Loucy (cell line): Measurements from ENCODE around the gene CIITA.

ENCODE experiments used
- H2AFZ ChIP-seq: fragments of 200-600 bp; sonication (generic); 2 replicates; pipeline ENCODE4 v1.6.0; 2016; ENCODE audit warnings: antibody characterized with exemption, mild to moderate bottlenecking, low read length, moderate library complexity
- H3F3A ChIP-seq: fragments of 200-600 bp; 2 replicates; pipeline ENCODE4 v1.6.0; 2016; ENCODE audit warnings: antibody characterized with exemption, low read depth, mild to moderate bottlenecking
- H3K27me3 ChIP-seq: fragments of 200-600 bp; sonication (generic); 2 replicates; pipeline ENCODE4 v1.6.1; 2014; ENCODE audit warnings: low read length, mild to moderate bottlenecking; ENCODE audit not compliant: insufficient read depth, poor library complexity, severe bottlenecking
- H3K36me3 ChIP-seq: fragments of 200-600 bp; sonication (generic); 2 replicates; pipeline ENCODE4 v1.6.1; 2016; ENCODE audit warnings: low read length; ENCODE audit not compliant: insufficient read depth
- H3K4me1 ChIP-seq: fragments of 200-600 bp; sonication (generic); 2 replicates; pipeline ENCODE4 v1.5.1; 2014; ENCODE audit warnings: low read length, mild to moderate bottlenecking; ENCODE audit not compliant: insufficient read depth, poor library complexity, severe bottlenecking
- H3K4me2 ChIP-seq: fragments of 200-600 bp; sonication (generic); 2 replicates; pipeline ENCODE4 v1.6.0; 2014; ENCODE audit warnings: antibody characterized with exemption, low read length, low read depth, mild to moderate bottlenecking; ENCODE audit not compliant: poor library complexity, severe bottlenecking
- H3K4me3 ChIP-seq: fragments of 200-600 bp; sonication (generic); 2 replicates; pipeline ENCODE4 v1.5.1; 2014; ENCODE audit warnings: low read length, mild to moderate bottlenecking, mixed read lengths; ENCODE audit not compliant: poor library complexity, severe bottlenecking
- H3K79me2 ChIP-seq: fragments of 200-600 bp; sonication (generic); 2 replicates; pipeline ENCODE4 v1.6.1; 2014; ENCODE audit warnings: low read length; ENCODE audit not compliant: insufficient read depth
- H3K9ac ChIP-seq: fragments of 200-600 bp; sonication (generic); 2 replicates; pipeline ENCODE4 v1.6.0; 2014; ENCODE audit warnings: mild to moderate bottlenecking, low read depth, low read length, moderate library complexity; ENCODE audit not compliant: poor library complexity, severe bottlenecking
- H3K9me2 ChIP-seq: fragments of 200-600 bp; sonication (generic); replicated peaks from 2 replicates; pipeline ENCODE4 v1.6.1; 2016; ENCODE audit warnings: low read depth, low read length, mixed read lengths
- H3K9me3 ChIP-seq: fragments of 200-600 bp; sonication (generic); 2 replicates; pipeline ENCODE4 v1.6.1; 2014; ENCODE audit warnings: mild to moderate bottlenecking, antibody characterized with exemption, low read length, low read depth; ENCODE audit not compliant: insufficient read depth
- H4K20me1 ChIP-seq: fragments of 200-600 bp; sonication (generic); 2 replicates; pipeline ENCODE4 v1.6.0; 2014; ENCODE audit warnings: antibody characterized with exemption, low read length, mild to moderate bottlenecking; ENCODE audit not compliant: insufficient read depth, poor library complexity, severe bottlenecking
- EZH2phosphoT487 ChIP-seq: fragments of 200-600 bp; IDR thresholded peaks from 2 replicates; pipeline ENCODE4 v1.6.1; 2018; ENCODE audit warnings: antibody characterized with exemption, mild to moderate bottlenecking, moderate library complexity, borderline replicate concordance
- TF ChIP-seq, protein P1 (sequence below): fragments of 200-600 bp; sonication (generic); conservative IDR thresholded peaks from 2 replicates; pipeline ENCODE4 v1.5.1; 2014; ENCODE audit warnings: mild to moderate bottlenecking, antibody characterized with exemption, low read length

Gene CIITA

GRCh38 chr16:10836174-10836853, 40.7 kb upstream of the CIITA start:
- Histone ChIP-seq H3K4me3 (no peak overlapping the region), H3K4me1 (no peaks in the 10 kb centered on the region), H3K9me3 (no peaks in the 10 kb centered on the region), H3K79me2 (no peaks in the 10 kb centered on the region), H3K27me3 (no peaks in the 10 kb centered on the region), H3K9ac (no peak overlapping the region), H3K9me2 (no peaks in the 10 kb centered on the region), H3F3A (no peaks in the 10 kb centered on the region), H3K36me3 (no peaks in the 10 kb centered on the region), H2AFZ (no peak overlapping the region), H4K20me1 (no peaks in the 10 kb centered on the region), H3K4me2 (no peak overlapping the region)
- no peak for TF ChIP-seq EZH2phosphoT487
- TF ChIP-seq, protein P1, sequence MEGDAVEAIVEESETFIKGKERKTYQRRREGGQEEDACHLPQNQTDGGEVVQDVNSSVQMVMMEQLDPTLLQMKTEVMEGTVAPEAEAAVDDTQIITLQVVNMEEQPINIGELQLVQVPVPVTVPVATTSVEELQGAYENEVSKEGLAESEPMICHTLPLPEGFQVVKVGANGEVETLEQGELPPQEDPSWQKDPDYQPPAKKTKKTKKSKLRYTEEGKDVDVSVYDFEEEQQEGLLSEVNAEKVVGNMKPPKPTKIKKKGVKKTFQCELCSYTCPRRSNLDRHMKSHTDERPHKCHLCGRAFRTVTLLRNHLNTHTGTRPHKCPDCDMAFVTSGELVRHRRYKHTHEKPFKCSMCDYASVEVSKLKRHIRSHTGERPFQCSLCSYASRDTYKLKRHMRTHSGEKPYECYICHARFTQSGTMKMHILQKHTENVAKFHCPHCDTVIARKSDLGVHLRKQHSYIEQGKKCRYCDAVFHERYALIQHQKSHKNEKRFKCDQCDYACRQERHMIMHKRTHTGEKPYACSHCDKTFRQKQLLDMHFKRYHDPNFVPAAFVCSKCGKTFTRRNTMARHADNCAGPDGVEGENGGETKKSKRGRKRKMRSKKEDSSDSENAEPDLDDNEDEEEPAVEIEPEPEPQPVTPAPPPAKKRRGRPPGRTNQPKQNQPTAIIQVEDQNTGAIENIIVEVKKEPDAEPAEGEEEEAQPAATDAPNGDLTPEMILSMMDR: no peak

- Histone ChIP-seq H3F3A (no peaks in the 10 kb centered on the region), H3K4me3 (no peak overlapping the region), H3K9me3 (no peaks in the 10 kb centered on the region), H3K79me2 (no peaks in the 10 kb centered on the region), H3K4me2 (no peak overlapping the region), H3K36me3 (no peaks in the 10 kb centered on the region), H3K9me2 (no peaks in the 10 kb centered on the region), H3K4me1 (no peaks in the 10 kb centered on the region), H4K20me1 (no peaks in the 10 kb centered on the region), H2AFZ (no peak overlapping the region), H3K9ac (no peak overlapping the region), H3K27me3 (no peaks in the 10 kb centered on the region)
- TF ChIP-seq EZH2phosphoT487: no peak
- TF ChIP-seq, protein P1: no peak
Measured at GRCh38 chr16:10838621-10839278, 38.3 kb upstream of the CIITA start.

DNA sequence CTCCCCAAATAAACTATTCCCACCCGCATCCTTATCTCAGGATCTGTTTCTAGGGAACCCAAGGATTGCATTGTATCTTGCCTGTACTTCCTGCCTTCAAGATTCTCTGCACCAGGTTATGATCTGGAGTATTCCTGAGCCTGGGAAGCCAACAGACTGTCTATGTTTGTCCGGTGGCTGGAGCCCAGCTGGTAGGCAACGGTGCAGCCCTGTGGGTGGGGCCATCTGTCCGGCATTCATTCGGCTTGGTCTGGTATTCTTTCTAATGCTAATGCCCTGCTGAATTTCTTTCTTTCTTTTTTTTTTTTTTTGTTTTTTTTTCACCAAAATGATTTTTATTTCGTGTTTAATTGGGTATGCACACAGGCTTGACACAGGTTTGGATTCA, 37.7 kb upstream of the CIITA start:
- Histone ChIP-seq H2AFZ (no peak overlapping the region), H3K4me1 (no peaks in the 10 kb centered on the region), H4K20me1 (no peaks in the 10 kb centered on the region), H3K36me3 (no peaks in the 10 kb centered on the region), H3K9me3 (no peaks in the 10 kb centered on the region), H3K27me3 (no peaks in the 10 kb centered on the region), H3F3A (no peaks in the 10 kb centered on the region), H3K4me3 (no peak overlapping the region), H3K9me2 (no peaks in the 10 kb centered on the region), H3K4me2 (no peak overlapping the region), H3K79me2 (no peaks in the 10 kb centered on the region), H3K9ac (no peak overlapping the region)
- TF ChIP-seq, protein P1: no peak
- TF ChIP-seq EZH2phosphoT487: no peak
